GM19438 (cell line): ENCODE measurements around the gene UMAD1.

ENCODE experiments used
- ATAC-seq: cut with Tn5 transposase; IDR thresholded peaks from one replicate; pipeline ENCODE4 v1.9.1; 2021; ENCODE audit warnings: low read depth; ENCODE audit not compliant: unreplicated experiment

Gene UMAD1

DNA sequence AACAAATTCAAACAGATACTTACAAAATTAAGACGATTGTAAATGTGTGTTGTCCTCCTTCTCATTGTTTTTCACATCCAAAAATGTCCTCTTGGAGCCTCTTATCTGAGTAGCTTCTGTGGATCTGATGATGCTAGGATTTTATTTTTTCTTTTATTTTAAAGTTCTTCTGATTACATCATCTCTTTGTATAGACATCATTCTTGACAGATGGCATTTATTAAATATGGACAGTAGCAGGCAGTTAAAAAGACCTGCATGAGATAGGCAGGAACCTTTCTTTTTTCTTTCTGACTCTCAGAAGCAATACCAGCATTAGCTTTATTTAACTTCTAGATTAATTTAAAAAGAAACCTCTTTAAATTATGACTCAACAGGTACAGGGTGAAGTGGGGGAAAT lies 77.9 kb downstream of the UMAD1 start, which contains the start of gene RPA3:
TSS of gene RPA3 (minus strand) at position 116 of the 400 bp plus-strand sequence. CDS start 78,189 bp downstream, outside the sequence.
- no peak for ATAC-seq

DNA sequence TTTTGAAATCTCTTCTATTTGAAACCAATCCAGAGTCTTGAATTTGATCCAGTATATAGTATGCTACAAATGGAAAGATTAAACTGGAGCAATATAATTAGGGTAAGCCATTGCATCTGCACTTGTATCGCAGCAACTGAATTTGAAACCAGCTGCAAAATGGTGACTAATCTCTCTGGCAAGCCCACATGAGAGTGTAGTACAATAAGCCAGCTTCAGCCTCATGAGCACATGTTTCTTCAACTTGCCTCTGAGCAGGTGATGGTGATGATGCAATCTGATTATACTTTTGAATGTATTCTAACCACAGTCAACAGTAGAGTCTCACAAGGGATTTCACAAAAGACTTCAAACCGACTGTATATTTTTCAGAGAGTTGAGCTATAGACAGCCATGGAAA lies 78.7 kb downstream of the UMAD1 start:
- ATAC-seq: peak; percentile 91

DNA sequence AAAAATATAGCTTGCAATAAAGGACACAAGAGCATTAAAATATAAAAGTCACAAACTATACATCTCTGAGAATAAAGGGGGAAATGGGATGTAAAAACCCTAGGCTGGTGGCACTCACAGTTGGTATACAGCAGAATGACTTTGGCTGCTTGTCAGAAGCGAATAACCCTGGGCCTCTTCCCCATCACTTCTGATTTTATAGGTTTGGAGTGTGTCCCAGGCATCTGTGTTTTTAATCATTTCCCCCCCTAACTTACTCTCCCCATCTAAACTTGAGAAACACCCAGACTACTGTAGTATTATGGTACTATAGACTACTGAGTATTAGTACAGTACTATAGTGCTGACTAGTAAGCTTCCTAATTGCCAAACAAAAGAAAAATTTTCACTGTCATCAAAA lies 79.6 kb downstream of the UMAD1 start:
- no peak for ATAC-seq

DNA sequence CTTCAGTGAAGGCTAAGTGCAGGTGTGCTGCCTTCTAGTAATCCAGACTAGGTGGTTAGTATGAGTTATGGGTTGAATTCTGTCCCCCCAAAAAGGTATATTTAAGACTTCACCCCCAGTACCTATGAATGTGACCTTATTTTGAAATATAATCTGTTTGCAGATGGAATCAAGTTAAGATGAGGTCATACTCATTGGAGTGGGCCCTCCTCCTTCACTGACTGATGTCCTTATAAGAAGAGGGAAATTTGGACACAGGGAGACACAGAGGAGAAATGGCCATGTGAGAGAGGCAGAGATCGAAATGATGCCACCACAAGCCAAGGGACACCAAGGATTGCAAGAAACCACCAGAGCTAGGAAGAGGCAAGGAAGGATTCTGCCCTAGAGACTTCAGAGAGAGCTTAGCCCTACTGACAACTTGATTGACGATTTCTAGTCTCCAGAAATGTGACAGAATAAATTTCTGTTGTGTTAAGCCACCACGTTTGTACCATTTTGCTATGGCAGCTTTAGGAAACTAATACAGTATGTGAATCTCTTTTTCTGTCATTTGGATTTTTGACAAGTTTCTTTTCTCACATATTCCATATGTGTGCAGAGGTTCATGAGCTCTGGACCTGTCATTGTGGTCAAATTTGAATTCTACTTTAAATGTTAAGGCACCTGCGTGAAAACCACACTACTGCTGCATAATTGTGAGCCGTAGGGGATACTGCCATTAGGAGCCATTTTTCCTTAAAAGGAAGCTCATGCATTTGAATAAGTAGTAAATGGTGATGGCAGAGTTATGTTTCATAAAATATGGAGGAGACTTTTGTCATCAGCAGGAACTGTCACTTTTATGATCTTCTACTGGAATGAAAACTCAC lies 80.4 kb downstream of the UMAD1 start:
- ATAC-seq: no peak

DNA sequence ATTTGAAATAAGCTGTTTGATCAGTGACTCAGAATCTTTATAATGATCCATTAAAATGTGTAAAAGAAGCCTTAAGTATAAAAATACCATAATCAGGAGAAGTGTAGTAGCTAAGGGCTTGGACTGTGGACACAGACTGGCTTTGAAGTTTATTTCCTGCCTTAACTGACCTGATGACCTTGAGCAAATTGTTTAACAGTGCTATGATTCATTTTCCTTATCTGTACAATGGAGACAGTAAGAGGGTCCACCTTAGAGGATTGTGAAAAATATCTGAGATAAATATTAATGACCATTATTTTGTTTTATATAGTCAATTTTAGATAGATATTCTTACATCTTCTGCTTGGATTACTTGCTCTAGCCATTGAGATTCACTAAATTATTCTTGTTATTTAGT lies 91.2 kb downstream of the UMAD1 start:
- no peak for ATAC-seq

DNA sequence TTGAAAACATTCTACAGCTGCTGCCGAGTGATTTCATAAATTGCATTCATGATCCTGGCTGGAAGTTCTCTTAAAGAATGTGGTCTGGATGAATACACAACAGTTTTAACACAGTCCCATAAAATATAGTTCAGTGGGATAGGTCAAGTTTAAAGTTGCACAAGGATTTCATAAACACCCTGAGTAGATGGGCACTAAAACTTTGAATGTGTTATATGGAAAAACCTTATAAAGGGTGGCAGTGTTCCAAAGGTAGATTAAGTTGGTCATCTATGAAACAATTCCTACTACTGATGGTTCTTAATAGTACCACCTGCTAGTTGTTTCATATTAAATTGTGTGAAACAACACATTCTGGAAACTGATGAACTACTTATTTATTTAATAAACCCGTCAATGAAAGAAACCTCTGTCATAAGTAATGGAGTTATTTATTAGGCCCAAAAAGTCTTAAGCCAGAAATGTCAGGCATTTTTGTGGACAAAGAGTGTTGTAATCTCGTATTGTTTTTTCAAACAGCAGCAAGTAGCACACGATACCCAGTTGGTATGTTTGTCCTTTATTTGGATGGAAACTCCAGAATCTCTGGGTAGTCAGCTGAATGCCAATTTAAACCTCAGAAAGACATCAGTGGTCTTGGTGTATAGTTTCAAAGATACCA lies 92.2 kb downstream of the UMAD1 start:
- no peak for ATAC-seq

DNA sequence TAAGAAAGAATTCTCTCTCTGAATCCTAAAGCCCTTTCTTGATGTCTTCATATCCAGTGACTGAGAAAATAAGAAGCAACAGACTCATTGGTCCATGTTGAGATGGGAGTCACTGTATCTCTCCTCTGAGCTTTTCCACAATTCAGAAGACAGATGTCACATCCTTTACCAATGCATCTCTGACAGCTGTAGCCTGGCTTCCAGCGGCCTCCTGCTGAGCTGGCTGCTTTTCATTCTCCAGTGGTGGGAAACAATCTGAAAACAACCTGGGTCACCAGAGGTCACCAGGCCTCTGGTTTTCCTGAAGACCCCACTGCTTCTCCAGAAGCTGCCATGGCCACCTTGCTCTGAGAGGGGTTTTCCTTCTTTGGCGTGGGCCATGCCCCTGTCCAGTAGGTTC lies 96.1 kb downstream of the UMAD1 start:
- no peak for ATAC-seq

DNA sequence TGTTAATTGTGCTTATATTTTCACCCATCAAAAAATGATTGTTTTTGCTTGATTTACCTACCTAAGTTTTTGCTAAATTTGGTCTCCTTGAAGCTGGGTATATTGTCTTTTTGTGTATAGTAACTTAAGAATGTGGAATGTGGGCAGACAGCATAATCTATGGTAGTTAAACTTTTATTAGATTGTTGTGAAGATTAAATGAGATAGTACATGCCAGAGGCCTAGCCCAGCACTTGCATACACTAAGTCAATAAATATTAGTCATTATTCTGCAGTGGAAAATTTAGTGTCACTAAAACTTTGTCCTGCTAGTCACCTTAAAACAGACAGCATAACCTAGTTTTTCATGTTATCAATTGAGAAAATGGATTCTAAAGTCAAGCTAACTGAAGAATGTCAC lies 97.1 kb downstream of the UMAD1 start:
- ATAC-seq: no peak

DNA sequence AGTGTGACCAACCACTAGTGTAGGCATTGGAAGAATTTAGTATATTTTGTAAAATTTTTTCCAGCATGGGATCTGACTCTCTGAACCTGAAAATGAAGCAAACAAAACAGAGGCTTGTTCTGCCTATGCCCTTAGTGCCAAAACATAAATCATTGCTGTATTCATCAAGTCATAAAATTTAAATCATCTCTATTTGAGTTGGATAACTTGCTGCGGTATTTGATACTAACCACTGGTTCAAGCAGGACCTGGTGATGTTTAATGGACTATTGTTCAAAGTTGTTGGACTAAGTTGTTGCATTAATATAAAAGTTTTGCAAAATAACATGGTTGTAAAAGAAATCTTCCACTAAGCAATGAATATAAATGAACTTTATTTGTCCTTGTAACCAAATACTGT lies 97.6 kb downstream of the UMAD1 start:
- no peak for ATAC-seq

DNA sequence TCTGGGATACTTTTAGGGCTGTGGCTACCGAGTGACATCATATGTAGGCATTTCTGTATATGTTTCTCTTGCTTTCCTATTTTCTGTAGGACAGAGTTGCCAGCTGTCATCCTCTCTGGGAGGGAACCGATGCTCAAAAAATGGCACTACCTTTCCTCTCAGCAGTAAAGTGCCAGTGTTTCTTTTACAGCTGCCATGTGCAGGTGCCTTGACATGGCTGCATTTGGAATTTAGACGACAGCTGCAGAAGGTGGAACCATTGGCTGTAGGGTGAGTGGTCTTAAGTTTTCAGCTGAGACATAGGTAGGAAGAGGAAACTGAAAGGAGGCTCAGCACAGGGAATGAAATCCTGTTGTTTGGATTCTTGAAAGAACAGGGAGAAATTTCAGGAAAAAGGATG lies 98.1 kb downstream of the UMAD1 start:
- ATAC-seq: no peak

DNA sequence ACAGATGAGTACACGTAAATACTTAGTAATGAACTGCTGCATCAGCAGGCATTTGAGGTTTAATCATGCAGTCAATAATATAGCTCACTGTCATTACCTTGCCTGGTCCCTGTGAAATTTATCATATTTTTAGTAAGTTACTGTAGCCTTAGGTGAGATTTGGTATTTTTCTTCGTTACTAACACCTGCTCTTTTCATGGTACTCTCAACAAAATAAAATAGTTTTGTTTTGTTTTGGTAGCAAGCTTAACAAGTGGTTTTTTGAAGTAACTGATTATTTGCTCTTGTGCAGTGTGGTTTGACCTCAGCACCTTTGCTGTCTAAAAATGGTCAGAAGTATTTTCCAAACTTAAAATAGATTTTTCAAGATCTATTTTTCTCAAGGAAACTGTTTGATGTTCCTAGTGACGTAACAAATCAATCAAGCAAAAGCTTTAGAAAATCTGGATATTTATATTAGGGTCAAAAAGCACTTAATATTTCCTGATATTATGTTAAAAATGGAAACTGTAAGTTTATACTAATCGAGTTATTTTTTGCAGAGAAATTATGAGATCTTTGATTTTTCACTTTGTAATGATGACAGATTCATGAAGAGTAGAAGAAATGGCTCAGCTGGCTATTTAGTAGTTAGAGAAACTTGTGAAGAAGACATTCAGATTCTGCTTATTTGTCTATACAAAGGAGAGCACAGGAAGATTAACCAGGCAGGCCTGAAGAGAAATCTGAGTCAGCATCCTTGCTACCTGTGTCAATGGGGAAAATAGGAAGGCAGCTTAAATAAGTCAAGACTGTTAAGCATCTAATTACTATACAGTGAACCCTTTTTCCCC lies 98.9 kb downstream of the UMAD1 start:
- no peak for ATAC-seq

DNA sequence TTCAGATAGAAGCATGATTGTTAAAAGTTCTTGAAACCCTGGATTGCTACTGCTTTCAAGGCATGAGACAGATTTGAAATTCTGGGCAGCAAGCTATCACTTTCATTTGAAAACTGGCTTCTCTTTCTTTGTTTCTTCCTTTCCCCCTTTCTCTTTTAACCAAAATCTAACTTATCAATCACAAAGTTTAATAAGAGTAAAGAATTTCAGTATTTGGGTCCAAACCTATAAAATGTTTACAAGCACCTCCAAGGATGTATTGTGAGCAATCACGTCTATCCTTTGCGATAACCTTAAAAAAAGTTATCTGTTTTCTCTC lies 99.4 kb downstream of the UMAD1 start:
- ATAC-seq: no peak

DNA sequence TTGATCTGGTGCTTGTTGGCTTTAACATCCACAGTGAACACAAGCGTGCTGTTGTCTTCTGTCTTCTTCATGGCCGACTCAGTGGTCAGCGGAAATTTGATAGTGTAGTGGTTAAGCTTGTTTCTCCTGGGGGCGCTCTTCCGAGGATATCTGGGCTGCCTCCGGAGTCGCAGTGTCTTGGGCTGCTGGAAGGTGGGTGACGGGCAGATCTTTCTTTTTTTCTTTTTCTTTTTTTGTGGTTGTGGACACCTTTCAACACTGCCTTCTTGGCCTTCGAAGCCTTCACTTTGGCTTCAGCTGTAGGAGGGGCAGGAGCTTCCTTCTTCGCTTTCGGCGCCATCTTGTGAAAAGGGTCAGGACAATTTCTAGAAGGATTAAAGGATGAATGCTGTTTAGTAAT lies 101.7 kb downstream of the UMAD1 start:
- no peak for ATAC-seq

DNA sequence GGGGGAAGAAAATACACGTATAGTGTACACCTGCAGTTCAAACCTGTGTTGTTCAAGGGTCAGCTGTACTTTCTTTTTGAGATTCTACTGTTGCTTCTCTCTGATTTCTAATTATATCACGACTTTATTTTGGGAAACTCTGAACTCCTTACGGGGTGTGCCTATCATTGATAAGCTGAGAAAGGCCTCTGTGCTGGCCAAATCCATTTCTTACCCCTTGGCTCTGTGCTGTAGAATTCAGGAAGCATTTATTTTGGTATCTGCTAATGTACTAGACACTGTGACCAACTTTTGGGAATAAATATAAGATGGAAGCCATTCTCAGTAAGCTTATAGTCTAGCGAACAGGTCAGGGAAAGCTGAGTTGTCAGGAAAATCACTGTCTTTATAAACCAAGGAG lies 104.7 kb downstream of the UMAD1 start:
- no peak for ATAC-seq

DNA sequence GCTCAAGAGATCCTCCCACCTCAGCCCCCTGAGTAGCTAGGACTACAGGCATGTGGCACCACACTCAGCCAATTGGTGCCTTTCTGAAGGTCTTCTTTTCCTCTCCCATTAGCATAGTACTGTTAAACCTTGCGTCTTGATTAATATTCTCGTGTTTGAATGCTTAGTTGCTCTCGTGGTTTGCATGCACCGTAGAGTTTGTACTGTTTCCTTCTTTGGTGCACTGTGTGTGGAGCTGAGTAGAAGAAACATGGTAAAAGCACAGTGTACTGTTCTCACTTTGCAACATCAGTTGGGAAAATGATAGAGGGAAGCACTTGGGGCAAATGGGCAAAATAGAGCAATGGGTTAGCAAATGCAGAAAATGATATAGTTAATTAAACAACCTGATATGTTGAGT lies 105.4 kb downstream of the UMAD1 start:
- ATAC-seq: no peak

DNA sequence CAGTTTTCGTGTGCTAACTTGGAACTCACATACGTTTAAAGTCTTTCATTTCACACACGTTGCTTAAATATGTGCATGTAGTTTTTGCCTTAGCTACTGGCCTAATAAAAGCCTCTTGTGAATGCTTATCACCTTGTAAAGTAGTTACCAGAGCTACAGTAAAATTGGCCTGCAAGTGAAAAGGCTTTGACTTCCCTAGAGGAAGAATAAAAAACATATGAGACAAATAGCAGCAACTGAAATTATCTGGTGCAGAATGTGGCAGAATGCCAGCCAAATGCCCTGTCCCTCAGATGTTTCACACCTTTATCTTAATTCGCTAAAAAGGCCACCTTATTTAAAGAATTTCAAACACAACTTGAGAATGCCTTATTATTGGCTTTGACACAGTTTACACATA lies 105.9 kb downstream of the UMAD1 start:
- ATAC-seq: no peak

DNA sequence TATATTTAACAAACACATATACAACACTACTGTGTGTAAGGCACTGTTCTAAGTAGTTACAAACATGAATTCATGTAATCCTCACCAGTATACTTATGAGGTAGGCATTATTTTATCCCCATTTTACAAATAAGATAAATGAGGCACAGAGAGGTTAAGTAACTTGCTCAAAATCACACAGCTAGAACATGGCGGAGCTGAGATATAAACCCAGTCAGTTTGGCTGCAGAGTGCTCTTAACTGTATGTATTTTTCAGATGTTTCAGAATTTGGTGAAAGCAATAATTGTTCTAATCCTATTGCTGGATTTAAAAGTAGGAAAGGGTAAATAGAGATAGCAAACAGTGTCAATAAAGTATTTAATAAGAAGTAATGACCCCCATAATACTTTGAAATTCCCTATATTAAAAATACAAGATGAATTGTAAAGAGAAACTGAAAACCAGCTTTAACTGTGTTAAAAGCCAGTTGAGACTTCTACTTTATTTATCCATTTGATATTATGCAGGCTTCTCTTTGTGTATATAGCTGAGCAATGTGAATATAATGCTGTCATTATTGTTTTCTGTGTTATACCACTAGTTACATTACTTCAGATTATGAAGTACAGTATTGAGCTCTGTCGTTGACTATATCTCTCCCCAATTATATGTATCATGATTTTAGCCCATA lies 110.2 kb downstream of the UMAD1 start:
- ATAC-seq: no peak

DNA sequence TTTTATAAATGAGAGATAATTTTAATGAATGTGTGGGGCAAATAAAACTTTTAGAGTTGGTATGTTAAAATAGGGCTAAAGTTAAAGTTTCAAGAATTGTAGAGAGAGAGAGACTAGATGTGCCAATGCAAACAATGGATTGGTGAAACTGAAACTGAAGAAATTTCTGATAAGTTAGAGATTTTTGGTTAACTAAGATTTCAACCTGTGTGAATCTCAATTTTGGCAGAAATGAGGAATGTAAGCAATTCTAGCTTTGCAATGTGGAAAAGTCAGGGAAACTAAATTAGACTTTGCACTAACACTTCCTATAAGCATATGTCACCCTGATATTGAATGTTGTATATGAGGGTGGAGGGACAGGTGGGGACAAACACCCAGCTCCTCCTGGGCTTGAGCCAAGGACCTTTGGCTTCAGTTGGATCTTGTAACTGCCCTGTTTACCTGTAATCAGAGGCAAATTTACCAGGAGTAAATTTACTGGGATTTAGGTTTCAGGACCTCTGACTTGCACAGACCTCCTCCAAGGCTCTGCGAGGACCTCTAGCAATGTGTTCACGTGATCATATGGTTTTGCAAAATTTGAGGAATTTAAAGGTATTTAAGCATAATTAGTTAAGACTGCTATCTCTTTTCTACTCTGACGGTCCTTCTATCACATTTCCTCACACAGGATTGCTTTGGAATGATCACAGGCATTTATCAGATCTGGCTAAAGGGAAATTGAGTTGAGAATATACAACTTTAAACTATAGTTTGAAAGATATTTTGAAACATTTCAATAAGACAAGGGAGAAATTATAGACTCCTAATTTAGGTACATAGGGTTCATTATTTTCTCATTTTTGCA lies 110.9 kb downstream of the UMAD1 start:
- ATAC-seq: no peak

DNA sequence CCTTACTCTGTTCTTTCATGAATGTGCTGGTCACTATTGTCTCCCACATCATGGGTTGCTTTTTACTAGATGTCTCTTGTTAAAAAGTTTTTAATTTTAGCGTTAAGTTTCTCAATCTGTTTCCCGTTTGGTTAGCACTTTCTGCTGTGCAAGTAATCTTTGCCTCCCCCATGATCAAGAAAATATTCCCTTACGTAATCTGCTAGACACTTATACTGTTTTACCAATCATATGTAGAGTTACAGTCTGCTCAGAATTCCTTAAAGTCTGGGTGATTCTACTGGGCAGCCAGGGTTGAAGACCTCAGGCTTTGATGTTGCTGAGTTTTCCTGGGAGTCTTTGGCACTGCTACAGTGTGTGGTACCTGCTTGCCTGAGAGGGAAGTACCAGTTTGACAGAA lies 116.0 kb downstream of the UMAD1 start:
- no peak for ATAC-seq

DNA sequence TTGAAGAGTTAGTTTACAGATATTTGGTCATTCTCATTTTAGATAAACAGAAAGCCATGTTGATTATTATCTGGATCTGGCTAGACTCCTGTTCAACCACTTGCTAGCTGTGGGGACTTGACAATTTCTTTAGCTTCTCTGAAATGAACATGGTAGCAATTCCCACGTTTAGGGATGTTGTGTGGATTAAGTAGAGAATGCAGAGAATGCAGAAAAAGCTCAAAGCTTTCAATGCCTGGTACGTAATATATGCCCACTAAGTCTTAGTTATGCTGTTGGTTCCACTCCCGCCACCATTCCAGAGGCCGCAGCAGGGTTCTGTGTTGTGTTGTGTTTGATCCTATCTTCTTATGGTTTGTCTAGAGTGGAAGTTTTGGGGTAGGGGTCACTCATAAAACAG lies 117.0 kb downstream of the UMAD1 start:
- ATAC-seq: no peak
